NB4 (cell line): Measurements from ENCODE around the gene LRCOL1.

Experiments used
- MAX ChIP-seq: IDR thresholded peaks from 2 replicates; pipeline ENCODE4 v1.6.1; 2011; ENCODE audit warnings: low read depth, low read length
- MYC ChIP-seq: IDR thresholded peaks from 2 replicates; pipeline ENCODE4 v1.6.1; 2011; ENCODE audit warnings: low read depth, low read length
- POLR2A ChIP-seq: IDR thresholded peaks from 2 replicates; pipeline ENCODE4 v1.6.1; 2011; ENCODE audit warnings: mild to moderate bottlenecking; ENCODE audit not compliant: insufficient read length; ENCODE audit errors: extremely low read depth
- TF ChIP-seq, protein P1 (sequence below): IDR thresholded peaks from one replicate; pipeline ENCODE4 v1.5.1; 2012; ENCODE audit warnings: low read depth, low read length

DNA sequence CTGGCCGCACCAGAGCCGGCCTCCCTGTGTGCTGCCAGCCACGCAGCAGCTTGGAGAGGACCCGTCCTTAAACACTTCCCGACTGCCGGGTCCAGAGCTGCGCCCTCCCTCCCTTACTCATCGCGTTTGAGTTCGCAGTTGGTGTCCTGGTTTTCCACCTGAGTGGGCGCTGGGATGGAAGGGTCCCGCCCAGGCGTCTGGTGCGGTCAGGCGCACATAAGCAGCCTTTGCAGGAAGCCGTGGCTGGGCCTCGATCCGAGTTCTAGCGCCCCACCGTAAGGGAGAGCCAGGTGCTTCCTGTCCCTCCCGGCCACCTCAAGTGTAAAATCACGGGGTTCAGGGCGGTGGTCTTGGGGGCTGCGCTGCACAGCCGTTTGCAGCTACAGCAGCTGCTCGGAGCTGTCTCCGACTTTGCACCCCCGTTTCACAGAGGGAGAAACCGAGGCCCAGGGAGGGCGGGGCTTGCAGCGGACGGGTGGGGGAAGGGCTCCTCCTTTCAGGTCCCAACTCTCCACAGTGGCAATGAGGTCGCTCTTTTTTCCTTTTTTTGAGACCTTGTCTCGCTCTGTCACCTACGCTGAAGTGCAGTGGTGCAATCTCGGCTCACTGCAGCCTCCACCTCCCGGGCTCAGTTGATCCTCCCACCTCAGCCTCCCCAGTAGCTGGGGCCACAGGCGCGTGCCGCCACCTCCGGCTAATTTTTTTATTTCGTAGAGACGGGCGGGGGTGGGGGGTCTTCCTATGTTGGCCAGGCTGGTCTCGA, 51.3 kb downstream of the LRCOL1 start:
- TF ChIP-seq POLR2A: no peak
- TF ChIP-seq, protein P1, sequence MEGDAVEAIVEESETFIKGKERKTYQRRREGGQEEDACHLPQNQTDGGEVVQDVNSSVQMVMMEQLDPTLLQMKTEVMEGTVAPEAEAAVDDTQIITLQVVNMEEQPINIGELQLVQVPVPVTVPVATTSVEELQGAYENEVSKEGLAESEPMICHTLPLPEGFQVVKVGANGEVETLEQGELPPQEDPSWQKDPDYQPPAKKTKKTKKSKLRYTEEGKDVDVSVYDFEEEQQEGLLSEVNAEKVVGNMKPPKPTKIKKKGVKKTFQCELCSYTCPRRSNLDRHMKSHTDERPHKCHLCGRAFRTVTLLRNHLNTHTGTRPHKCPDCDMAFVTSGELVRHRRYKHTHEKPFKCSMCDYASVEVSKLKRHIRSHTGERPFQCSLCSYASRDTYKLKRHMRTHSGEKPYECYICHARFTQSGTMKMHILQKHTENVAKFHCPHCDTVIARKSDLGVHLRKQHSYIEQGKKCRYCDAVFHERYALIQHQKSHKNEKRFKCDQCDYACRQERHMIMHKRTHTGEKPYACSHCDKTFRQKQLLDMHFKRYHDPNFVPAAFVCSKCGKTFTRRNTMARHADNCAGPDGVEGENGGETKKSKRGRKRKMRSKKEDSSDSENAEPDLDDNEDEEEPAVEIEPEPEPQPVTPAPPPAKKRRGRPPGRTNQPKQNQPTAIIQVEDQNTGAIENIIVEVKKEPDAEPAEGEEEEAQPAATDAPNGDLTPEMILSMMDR: no peak
- peak; percentile 14; the same call in 1 of the 2 replicates for TF ChIP-seq MYC
- TF ChIP-seq MAX: peak; percentile 37; the same call in 1 of the 2 replicates
